H1 (cell line): Measurements from ENCODE around the gene LDLRAD4.

Source experiments
- ASH2L ChIP-seq: fragments of 200-600, 300-600 bp; sonication (generic); IDR thresholded peaks from one replicate; pipeline ENCODE4 v1.7.1; 2017; ENCODE audit warnings: low read length
- EP300 ChIP-seq, 2 experiments: IDR thresholded peaks; 1 replicate in 1 of 2; 2 replicates in 1 of 2; pipeline ENCODE4 v1.6.1; 2011 to 2012; ENCODE audit warnings: low read depth in 2 of 2, low read length in 2 of 2, mild to moderate bottlenecking in 2 of 2, borderline replicate concordance in 1 of 2, inconsistent platforms in 1 of 2, moderate library complexity in 1 of 2
- EZH2 ChIP-seq: fragments of 200-600 bp; sonication (generic); IDR thresholded peaks from 2 replicates; pipeline ENCODE4 v1.7.1; 2012; ENCODE audit warnings: low read depth, mild to moderate bottlenecking, moderate library complexity, low read length, inconsistent platforms; ENCODE audit not compliant: severe bottlenecking
- GABPA ChIP-seq: IDR thresholded peaks from 2 replicates; pipeline ENCODE4 v1.6.1; 2011; ENCODE audit warnings: mild to moderate bottlenecking, low read length, moderate library complexity, borderline replicate concordance; ENCODE audit not compliant: insufficient read depth
- KDM1A ChIP-seq: fragments of 200-600, 300-600 bp; sonication (generic); IDR thresholded peaks from 2 replicates; pipeline ENCODE4 v1.7.1; 2016; ENCODE audit warnings: mild to moderate bottlenecking, low read length, borderline replicate concordance
- KDM5A ChIP-seq: fragments of 200-600 bp; IDR thresholded peaks from 2 replicates; pipeline ENCODE4 v1.7.1; 2012; ENCODE audit warnings: mild to moderate bottlenecking, low read length, inconsistent platforms, mixed read lengths
- POLR2A ChIP-seq, 2 experiments: IDR thresholded peaks; 1 replicate in 1 of 2; 2 replicates in 1 of 2; pipeline ENCODE4 v1.6.1; 2011; ENCODE audit warnings: low read depth in 2 of 2, low read length in 2 of 2, mild to moderate bottlenecking in 2 of 2; ENCODE audit errors: control extremely low read depth in 1 of 2
- POLR2AphosphoS5 ChIP-seq: IDR thresholded peaks from 2 replicates; pipeline ENCODE4 v1.6.1; 2011; ENCODE audit warnings: low read depth, low read length
- TCF12 ChIP-seq: IDR thresholded peaks from 2 replicates; pipeline ENCODE4 v1.6.1; 2011; ENCODE audit warnings: low read depth, mild to moderate bottlenecking, low read length
- ZNF274 ChIP-seq: IDR thresholded peaks from 2 replicates; pipeline ENCODE4 v1.7.0; 2012; ENCODE audit warnings: low read length, borderline replicate concordance; ENCODE audit errors: extremely low read depth
- TF ChIP-seq, protein P1 (sequence below), 3 experiments: IDR thresholded peaks; 1 replicate in 2 of 3; 2 replicates in 1 of 3; pipeline versions ENCODE4 v1.5.1 to v1.6.1; 2011; ENCODE audit warnings: low read length in 3 of 3, mild to moderate bottlenecking in 3 of 3, inconsistent platforms in 2 of 3, low read depth in 1 of 3, moderate library complexity in 1 of 3; ENCODE audit not compliant: insufficient read depth in 1 of 3; ENCODE audit errors: control extremely low read depth in 1 of 3
- TF ChIP-seq, protein P2 (sequence below): IDR thresholded peaks from 2 replicates; pipeline ENCODE4 v1.6.1; 2011; ENCODE audit warnings: low read depth, mild to moderate bottlenecking, low read length; ENCODE audit not compliant: insufficient read depth
- TF ChIP-seq, protein P3 (sequence below): fragments of 300-600 bp; sonication (generic); IDR thresholded peaks from 2 replicates; pipeline ENCODE4 v1.7.1; 2012; ENCODE audit warnings: low read length, moderate library complexity, mild to moderate bottlenecking, inconsistent platforms; ENCODE audit not compliant: insufficient replicate concordance

DNA sequence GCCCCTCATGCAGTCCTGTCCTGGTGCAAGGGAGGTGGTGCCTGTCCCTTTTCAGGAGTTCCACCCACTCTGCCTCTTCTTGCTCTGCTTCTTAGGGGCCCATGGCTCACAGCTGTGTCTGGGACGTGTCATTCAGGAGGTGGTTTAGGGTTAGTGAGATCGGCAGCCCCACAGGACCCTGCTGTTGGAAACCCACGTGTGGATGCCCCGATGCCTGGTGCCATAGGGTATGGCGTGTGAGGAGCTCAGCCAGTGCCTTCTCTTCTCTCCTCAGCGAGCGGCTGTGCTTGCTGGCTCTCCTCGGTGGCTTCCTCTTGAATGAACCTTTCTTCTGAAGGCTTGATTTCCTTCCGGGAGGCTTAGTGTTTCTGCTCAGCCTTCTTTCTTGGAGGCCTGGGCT, 55.2 kb downstream of the LDLRAD4 start:
- TF ChIP-seq, protein P1, sequence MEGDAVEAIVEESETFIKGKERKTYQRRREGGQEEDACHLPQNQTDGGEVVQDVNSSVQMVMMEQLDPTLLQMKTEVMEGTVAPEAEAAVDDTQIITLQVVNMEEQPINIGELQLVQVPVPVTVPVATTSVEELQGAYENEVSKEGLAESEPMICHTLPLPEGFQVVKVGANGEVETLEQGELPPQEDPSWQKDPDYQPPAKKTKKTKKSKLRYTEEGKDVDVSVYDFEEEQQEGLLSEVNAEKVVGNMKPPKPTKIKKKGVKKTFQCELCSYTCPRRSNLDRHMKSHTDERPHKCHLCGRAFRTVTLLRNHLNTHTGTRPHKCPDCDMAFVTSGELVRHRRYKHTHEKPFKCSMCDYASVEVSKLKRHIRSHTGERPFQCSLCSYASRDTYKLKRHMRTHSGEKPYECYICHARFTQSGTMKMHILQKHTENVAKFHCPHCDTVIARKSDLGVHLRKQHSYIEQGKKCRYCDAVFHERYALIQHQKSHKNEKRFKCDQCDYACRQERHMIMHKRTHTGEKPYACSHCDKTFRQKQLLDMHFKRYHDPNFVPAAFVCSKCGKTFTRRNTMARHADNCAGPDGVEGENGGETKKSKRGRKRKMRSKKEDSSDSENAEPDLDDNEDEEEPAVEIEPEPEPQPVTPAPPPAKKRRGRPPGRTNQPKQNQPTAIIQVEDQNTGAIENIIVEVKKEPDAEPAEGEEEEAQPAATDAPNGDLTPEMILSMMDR (IDR thresholded peaks at IDR 0.05; ENCODE audit: control extremely low read depth in 1 of 3, insufficient read depth in 1 of 3, low read depth in 1 of 3, low read length in 3 of 3) = no peak
- no peak for TF ChIP-seq KDM5A
- TF ChIP-seq TCF12 = no peak
- TF ChIP-seq POLR2AphosphoS5 = no peak
- TF ChIP-seq KDM1A = no peak
- no peak for TF ChIP-seq ASH2L
- no peak for TF ChIP-seq GABPA
- TF ChIP-seq, protein P2, sequence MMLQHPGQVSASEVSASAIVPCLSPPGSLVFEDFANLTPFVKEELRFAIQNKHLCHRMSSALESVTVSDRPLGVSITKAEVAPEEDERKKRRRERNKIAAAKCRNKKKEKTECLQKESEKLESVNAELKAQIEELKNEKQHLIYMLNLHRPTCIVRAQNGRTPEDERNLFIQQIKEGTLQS = no peak
- TF ChIP-seq, protein P3, sequence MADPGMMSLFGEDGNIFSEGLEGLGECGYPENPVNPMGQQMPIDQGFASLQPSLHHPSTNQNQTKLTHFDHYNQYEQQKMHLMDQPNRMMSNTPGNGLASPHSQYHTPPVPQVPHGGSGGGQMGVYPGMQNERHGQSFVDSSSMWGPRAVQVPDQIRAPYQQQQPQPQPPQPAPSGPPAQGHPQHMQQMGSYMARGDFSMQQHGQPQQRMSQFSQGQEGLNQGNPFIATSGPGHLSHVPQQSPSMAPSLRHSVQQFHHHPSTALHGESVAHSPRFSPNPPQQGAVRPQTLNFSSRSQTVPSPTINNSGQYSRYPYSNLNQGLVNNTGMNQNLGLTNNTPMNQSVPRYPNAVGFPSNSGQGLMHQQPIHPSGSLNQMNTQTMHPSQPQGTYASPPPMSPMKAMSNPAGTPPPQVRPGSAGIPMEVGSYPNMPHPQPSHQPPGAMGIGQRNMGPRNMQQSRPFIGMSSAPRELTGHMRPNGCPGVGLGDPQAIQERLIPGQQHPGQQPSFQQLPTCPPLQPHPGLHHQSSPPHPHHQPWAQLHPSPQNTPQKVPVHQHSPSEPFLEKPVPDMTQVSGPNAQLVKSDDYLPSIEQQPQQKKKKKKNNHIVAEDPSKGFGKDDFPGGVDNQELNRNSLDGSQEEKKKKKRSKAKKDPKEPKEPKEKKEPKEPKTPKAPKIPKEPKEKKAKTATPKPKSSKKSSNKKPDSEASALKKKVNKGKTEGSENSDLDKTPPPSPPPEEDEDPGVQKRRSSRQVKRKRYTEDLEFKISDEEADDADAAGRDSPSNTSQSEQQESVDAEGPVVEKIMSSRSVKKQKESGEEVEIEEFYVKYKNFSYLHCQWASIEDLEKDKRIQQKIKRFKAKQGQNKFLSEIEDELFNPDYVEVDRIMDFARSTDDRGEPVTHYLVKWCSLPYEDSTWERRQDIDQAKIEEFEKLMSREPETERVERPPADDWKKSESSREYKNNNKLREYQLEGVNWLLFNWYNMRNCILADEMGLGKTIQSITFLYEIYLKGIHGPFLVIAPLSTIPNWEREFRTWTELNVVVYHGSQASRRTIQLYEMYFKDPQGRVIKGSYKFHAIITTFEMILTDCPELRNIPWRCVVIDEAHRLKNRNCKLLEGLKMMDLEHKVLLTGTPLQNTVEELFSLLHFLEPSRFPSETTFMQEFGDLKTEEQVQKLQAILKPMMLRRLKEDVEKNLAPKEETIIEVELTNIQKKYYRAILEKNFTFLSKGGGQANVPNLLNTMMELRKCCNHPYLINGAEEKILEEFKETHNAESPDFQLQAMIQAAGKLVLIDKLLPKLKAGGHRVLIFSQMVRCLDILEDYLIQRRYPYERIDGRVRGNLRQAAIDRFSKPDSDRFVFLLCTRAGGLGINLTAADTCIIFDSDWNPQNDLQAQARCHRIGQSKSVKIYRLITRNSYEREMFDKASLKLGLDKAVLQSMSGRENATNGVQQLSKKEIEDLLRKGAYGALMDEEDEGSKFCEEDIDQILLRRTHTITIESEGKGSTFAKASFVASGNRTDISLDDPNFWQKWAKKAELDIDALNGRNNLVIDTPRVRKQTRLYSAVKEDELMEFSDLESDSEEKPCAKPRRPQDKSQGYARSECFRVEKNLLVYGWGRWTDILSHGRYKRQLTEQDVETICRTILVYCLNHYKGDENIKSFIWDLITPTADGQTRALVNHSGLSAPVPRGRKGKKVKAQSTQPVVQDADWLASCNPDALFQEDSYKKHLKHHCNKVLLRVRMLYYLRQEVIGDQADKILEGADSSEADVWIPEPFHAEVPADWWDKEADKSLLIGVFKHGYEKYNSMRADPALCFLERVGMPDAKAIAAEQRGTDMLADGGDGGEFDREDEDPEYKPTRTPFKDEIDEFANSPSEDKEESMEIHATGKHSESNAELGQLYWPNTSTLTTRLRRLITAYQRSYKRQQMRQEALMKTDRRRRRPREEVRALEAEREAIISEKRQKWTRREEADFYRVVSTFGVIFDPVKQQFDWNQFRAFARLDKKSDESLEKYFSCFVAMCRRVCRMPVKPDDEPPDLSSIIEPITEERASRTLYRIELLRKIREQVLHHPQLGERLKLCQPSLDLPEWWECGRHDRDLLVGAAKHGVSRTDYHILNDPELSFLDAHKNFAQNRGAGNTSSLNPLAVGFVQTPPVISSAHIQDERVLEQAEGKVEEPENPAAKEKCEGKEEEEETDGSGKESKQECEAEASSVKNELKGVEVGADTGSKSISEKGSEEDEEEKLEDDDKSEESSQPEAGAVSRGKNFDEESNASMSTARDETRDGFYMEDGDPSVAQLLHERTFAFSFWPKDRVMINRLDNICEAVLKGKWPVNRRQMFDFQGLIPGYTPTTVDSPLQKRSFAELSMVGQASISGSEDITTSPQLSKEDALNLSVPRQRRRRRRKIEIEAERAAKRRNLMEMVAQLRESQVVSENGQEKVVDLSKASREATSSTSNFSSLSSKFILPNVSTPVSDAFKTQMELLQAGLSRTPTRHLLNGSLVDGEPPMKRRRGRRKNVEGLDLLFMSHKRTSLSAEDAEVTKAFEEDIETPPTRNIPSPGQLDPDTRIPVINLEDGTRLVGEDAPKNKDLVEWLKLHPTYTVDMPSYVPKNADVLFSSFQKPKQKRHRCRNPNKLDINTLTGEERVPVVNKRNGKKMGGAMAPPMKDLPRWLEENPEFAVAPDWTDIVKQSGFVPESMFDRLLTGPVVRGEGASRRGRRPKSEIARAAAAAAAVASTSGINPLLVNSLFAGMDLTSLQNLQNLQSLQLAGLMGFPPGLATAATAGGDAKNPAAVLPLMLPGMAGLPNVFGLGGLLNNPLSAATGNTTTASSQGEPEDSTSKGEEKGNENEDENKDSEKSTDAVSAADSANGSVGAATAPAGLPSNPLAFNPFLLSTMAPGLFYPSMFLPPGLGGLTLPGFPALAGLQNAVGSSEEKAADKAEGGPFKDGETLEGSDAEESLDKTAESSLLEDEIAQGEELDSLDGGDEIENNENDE = no peak
- TF ChIP-seq ZNF274 = no peak
- TF ChIP-seq EZH2 = no peak
- no peak for TF ChIP-seq POLR2A (IDR thresholded peaks at IDR 0.05; ENCODE audit: control extremely low read depth in 1 of 2, low read depth in 2 of 2, low read length in 2 of 2)
- no peak for TF ChIP-seq EP300 (IDR thresholded peaks at IDR 0.05; ENCODE audit: borderline replicate concordance in 1 of 2, low read depth in 2 of 2, low read length in 2 of 2)
